DND-41 (cell line): Measurements from ENCODE around the gene RAB7A.

ENCODE experiments used
- CTCF ChIP-seq: IDR thresholded peaks from 2 replicates; pipeline ENCODE4 v1.5.1; 2012; ENCODE audit warnings: borderline replicate concordance, low read length, moderate library complexity, mild to moderate bottlenecking; ENCODE audit not compliant: poor library complexity, severe bottlenecking; ENCODE audit errors: extremely low read depth
- EZH2 ChIP-seq: IDR thresholded peaks from 3 replicates; pipeline ENCODE4 v1.6.1; 2012; ENCODE audit warnings: borderline replicate concordance, low read depth, mild to moderate bottlenecking, moderate library complexity, low read length, inconsistent platforms; ENCODE audit not compliant: severe bottlenecking

GRCh38 chr3:128710816-128711433 is 15.1 kb upstream of the RAB7A start:
- TF ChIP-seq CTCF = no peak
- TF ChIP-seq EZH2 = no peak
